Epithelial cell of esophagus (primary cell): ENCODE data around the gene PRSS38.

Source experiments
- DNase-seq: peaks from one replicate; pipeline ENCODE4 v3.0.0; 2010; ENCODE audit warnings: low read depth
- H3K4me3 ChIP-seq: 2 replicates; pipeline ENCODE4 v1.5.1; 2011; ENCODE audit warnings: mild to moderate bottlenecking, low read length, control low read depth
- TF ChIP-seq, protein P1 (sequence below): IDR thresholded peaks from 2 replicates; pipeline ENCODE4 v1.5.1; 2011; ENCODE audit warnings: low read depth, mild to moderate bottlenecking, low read length, control low read depth, inconsistent platforms; ENCODE audit not compliant: insufficient read depth; ENCODE audit errors: missing control alignments

PRSS38 gene

DNA sequence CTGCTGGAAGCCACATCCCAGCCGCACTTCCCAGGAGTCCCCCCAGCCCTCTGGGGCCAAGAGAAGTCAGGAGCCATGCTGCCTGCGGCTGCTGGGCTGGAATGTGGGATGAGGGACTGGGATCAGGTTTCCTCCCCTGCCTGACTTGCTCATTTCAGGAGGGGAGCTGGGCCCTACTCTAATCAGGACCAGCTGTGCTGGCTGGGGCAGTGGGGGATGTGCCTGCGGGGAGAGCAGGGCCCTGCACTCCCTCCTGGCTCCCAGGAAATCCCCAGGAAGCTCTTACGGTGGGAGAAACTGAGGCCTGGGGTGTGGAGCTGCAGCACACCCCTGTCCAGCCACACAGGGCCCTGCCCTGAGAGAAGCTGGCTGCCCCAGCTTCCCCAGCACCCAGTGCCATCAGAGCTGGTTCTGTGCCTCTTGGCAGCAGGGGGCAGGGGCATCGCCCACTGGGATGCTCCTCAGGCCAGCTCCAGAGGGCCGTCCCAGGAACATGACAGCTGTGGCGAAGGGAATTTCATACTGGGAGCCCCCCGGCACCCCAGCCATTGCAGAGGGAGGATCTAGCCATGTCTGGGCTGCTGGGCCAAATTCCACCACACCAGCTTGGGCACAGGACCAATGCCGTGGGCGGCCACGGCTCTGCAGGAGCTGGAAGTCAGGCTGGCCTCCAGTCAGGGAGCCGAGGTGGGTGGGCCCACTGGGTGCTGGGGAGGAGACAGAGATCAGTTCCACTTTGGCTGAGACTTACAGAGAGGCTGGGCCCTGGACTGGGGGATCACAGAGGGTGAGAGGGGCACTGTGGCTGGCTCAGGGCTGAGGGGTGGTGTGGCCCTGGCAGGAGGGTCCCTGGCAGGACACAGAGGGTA is 21.3 kb upstream of the PRSS38 start:
- no peak for DNase-seq
- H3K4me3 ChIP-seq, result no peak overlapping the region
- TF ChIP-seq, protein P1, sequence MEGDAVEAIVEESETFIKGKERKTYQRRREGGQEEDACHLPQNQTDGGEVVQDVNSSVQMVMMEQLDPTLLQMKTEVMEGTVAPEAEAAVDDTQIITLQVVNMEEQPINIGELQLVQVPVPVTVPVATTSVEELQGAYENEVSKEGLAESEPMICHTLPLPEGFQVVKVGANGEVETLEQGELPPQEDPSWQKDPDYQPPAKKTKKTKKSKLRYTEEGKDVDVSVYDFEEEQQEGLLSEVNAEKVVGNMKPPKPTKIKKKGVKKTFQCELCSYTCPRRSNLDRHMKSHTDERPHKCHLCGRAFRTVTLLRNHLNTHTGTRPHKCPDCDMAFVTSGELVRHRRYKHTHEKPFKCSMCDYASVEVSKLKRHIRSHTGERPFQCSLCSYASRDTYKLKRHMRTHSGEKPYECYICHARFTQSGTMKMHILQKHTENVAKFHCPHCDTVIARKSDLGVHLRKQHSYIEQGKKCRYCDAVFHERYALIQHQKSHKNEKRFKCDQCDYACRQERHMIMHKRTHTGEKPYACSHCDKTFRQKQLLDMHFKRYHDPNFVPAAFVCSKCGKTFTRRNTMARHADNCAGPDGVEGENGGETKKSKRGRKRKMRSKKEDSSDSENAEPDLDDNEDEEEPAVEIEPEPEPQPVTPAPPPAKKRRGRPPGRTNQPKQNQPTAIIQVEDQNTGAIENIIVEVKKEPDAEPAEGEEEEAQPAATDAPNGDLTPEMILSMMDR, result no peak

DNA sequence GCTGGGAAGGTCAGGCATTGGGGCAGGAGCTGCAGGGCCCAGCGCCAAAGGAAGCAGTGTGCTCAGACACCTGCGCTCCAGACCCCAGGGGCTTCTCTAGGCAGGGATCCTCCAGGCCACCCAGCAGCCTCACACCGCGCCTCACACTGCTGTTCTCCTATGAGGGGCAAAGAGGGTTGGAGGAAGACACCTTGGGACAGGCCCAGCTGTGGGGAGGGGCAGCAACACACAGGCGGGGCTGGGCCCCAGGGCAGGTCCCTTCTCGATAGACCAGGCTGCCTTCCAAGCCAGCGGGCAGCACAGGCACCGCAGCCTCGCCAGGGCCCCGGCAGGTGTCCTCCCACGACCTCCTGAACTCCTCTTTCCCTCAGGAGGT is 20.7 kb upstream of the PRSS38 start:
- TF ChIP-seq, protein P1, result no peak
- DNase-seq, result no peak
- no peak overlapping the region for H3K4me3 ChIP-seq

DNA sequence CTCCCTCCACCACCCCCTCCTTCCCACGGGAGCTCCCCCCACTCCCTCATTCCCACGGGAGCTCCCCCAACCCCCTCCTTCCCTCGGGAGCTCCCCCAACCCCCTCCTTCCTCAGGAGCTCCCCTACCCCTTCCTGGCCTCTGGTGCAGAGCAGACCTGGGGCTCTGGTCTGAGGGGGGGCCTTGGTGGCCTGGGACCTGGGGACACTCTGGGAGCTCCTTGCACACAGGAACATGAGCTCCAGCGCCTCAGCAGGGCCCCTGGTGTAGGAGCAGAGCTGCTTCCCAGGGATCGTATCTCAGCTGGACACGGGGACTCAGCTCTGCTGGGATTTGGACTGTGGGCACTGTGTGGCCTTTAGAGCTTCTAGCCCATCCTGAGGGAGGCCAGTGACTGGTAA is 19.7 kb upstream of the PRSS38 start:
- H3K4me3 ChIP-seq, result no peak overlapping the region
- no peak for DNase-seq
- TF ChIP-seq, protein P1, result no peak

DNA sequence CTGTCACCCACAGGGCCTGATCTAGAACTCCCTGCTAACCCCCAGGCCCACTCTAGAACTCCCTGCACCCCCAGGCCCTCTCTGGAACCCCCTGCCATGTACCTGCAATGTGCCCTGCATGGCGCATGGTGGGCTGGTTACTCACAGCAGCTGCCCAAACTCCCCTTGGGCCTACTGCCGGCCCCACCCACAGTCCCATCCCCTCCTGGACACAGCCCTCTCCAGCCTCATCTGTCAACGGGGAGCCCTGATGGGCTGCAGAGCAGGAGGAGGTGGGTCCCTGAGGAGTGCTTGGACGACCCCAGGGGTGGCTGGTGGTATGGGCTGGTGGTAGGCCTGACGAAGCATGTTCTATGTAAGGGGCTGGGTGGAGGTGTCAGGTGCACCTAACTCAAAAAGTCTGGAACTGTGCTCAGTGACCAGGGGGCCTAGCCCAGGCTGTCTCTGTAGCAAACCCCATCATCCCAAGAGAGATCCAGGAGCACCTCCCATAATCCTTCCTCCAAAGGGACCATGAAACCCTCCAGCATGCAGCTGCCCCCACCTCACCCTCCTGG is 19.0 kb upstream of the PRSS38 start:
- no peak for DNase-seq
- TF ChIP-seq, protein P1, result no peak
- no peak overlapping the region for H3K4me3 ChIP-seq

DNA sequence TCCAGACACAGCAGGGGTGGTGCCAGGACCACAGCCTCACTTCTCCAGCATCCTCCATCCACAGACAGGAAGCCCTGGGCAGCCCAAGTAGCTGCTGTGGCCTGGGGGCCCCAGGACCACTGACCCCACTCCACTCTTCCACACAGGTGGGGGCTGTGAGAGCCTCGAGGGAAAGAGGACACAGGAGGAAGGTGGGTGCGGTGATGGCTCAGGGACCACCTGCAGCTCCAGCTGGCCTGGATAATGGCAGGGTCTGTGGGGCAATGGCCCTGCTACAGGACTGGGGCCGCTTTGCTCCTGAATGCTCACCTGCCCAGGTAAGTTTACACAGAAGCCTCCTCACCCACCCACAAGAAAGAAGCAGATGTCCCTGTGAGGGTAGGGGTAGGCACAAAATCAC is 18.3 kb upstream of the PRSS38 start:
- no peak for DNase-seq
- no peak overlapping the region for H3K4me3 ChIP-seq
- TF ChIP-seq, protein P1, result no peak

DNA sequence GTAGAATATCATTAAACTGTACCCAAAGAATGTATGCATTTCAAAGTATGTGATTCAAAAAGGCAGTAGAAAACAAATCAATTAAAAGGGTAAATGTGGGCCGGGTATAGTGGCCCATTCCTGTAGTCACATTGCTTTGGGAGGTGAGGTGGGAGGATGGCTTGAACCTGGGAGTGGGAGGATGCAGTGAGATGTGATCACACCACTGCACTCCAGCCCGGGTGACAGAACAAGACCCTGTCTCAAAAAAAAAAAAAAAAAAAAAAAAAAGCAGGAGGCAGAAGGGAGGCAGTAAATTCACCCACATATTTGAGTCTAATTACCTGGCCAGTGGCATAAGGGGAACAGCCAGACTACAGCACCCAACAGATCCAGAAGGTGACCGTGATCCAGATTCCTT is 17.9 kb upstream of the PRSS38 start:
- no peak for DNase-seq
- no peak overlapping the region for H3K4me3 ChIP-seq
- TF ChIP-seq, protein P1, result no peak
